Measurements from ENCODE around the gene WASL. TPM values are rescaled to one million over a fixed set of nuclear protein-coding genes. Genes with fewer than 3 reads are reported as not detected.

WASL gene
- total RNA-seq, 1 experiment from 2014 or later, result 39.3 TPM

- Histone ChIP-seq H3K56ac (ENCODE audit: insufficient read length, low read depth, low read length) (no peak overlapping the region), H4K5ac (ENCODE audit: insufficient read length, low read depth, low read length) (no peak overlapping the region), H3K14ac (ENCODE audit: insufficient read depth, low read length) (no peak overlapping the region), H3K4me1 (ENCODE audit: insufficient read depth, low read length) (no peaks in the 10 kb centered on the region; the same call in 1 of the 2 replicates), H2AFZ (ENCODE audit: low read length) (no peak overlapping the region), H3K4ac (ENCODE audit: low read depth, low read length) (no peak overlapping the region), H2BK15ac (ENCODE audit: low read depth, low read length) (no peak overlapping the region), H3K9ac (ENCODE audit: extremely low read depth, insufficient read length, low read length) (no peak overlapping the region), H3K23ac (ENCODE audit: insufficient read length, low read depth, low read length) (no peak overlapping the region), H3K4me2 (ENCODE audit: insufficient read depth, insufficient read length, low read length) (no peak overlapping the region), H3K79me1 (ENCODE audit: insufficient read depth, low read depth, low read length, poor library complexity, severe bottlenecking) (no peaks in the 10 kb centered on the region), H4K8ac (replicated peaks; ENCODE audit: insufficient read length, low read depth, low read length) (no peak overlapping the region), H3T11ph (ENCODE audit: low read length) (no peak overlapping the region), H2BK20ac (ENCODE audit: low read depth, low read length, poor library complexity, severe bottlenecking) (no peak overlapping the region), H4K91ac (ENCODE audit: insufficient read length, low read depth, low read length) (no peak overlapping the region), H2BK5ac (ENCODE audit: insufficient read length, low read length) (no peak overlapping the region), H2AK5ac (ENCODE audit: insufficient read length, low read length) (no peak overlapping the region), H3K27me3 (ENCODE audit: insufficient read depth, low read length) (no peaks in the 10 kb centered on the region), H4K20me1 (ENCODE audit: control insufficient read depth, insufficient read depth, insufficient read length) (no peaks in the 10 kb centered on the region), H3K18ac (ENCODE audit: insufficient read length, low read depth, low read length) (no peak overlapping the region), H3K23me2 (ENCODE audit: insufficient read length, low read depth, low read length, poor library complexity, severe bottlenecking) (no peaks in the 10 kb centered on the region), H3K9me3 (ENCODE audit: control insufficient read depth, low read depth, low read length) (no peaks in the 10 kb centered on the region), H3K79me2 (ENCODE audit: insufficient read depth, low read length) (no peaks in the 10 kb centered on the region), H2BK120ac (ENCODE audit: low read depth, low read length, poor library complexity, severe bottlenecking) (no peak overlapping the region), H3K27ac (ENCODE audit: insufficient read length, low read depth, low read length) (no peak overlapping the region), H2BK12ac (ENCODE audit: insufficient read length, low read depth, low read length) (no peak overlapping the region)
- TF ChIP-seq CTCF (conservative IDR thresholded peaks at IDR 0.05), result no peak
- Mint-ChIP-seq H3K9me3 (peaks cover 7 to 9% of the 10 kb centered on the region in 2 experiments; a peak in 4 of 5 replicates), H3K27ac (no peak overlapping the region), H3K36me3 (ENCODE audit: insufficient read depth in 1 of 3, low read depth in 3 of 3) (peaks cover 3 to 12% (median 6%) of the 10 kb centered on the region in 3 experiments; a peak in 5 of 7 replicates), H3K4me3 (no peak overlapping the region), H3K27me3 (ENCODE audit: low read depth) (no peaks in the 10 kb centered on the region), H3K4me1 (peaks cover 5% of the 10 kb centered on the region in 2 experiments; a peak in 3 of 4 replicates)
- DNase-seq, result no peak
- no CpG with 5 or more reads among the region's 43 CpGs for WGBS (ENCODE audit: extremely low coverage, insufficient read length, low lambda C conversion rate)
Measured at GRCh38 chr7:123763191-123763661, 14.4 kb upstream of the WASL start.
